K562 (cell line): ENCODE measurements around the gene HIVEP3.

ENCODE experiments used
- BRD9 ChIP-seq: fragments of 450-650 bp; IDR thresholded peaks from 2 replicates; pipeline ENCODE4 v1.6.1; 2018; ENCODE audit warnings: low read depth; ENCODE audit not compliant: partially characterized antibody
- CTCF ChIP-seq, 3 experiments: IDR thresholded peaks in 2 of 3; conservative IDR thresholded peaks in 1 of 3; 2 replicates each; pipeline ENCODE4 v1.5.1; 2011 to 2012; ENCODE audit warnings: low read length in 3 of 3, mild to moderate bottlenecking in 3 of 3, control low read depth in 2 of 3, improper control_type of control experiment in 1 of 3, inconsistent platforms in 1 of 3, low read depth in 1 of 3, mixed read lengths in 1 of 3, moderate library complexity in 1 of 3; ENCODE audit not compliant: insufficient read depth in 2 of 3
- MTF1 ChIP-seq: fragments of 250-450 bp; sonication (Bioruptor Pico); IDR thresholded peaks from 2 replicates; pipeline ENCODE4 v1.9.0; 2021; ENCODE audit warnings: moderate library complexity, mild to moderate bottlenecking, inconsistent platforms, borderline replicate concordance
- MYNN ChIP-seq, 2 experiments: sonication (generic); formaldehyde crosslinking in 1 of 2; IDR thresholded peaks; 2 replicates each; pipeline versions ENCODE4 v1.5.0 to v1.6.1; 2016 to 2020; ENCODE audit warnings: antibody characterized with exemption in 1 of 2, missing genetic modification reagents in 1 of 2
- SMARCE1 ChIP-seq: fragments of 450-650 bp; IDR thresholded peaks from 2 replicates; pipeline ENCODE4 v1.7.1; 2016; ENCODE audit warnings: mild to moderate bottlenecking
- WHSC1 ChIP-seq: IDR thresholded peaks from one replicate; pipeline ENCODE4 v1.6.1; 2012; ENCODE audit warnings: low read length, control low read depth, inconsistent platforms
- ZBTB43 ChIP-seq: sonication (generic); formaldehyde crosslinking; IDR thresholded peaks from 2 replicates; pipeline ENCODE4 v1.8.0; 2023; ENCODE audit warnings: mild to moderate bottlenecking, missing genetic modification reagents

- TF ChIP-seq MYNN (IDR thresholded peaks at IDR 0.05) = no peak
- no peak for TF ChIP-seq MYNN (CRISPR knock-in tag; IDR thresholded peaks at IDR 0.05)
- TF ChIP-seq ZBTB43 = no peak
- TF ChIP-seq SMARCE1 = no peak
- no peak for TF ChIP-seq BRD9
- no peak for TF ChIP-seq WHSC1
- no peak for TF ChIP-seq MTF1 (CRISPR knock-in tag)
- TF ChIP-seq CTCF (IDR thresholded peaks at IDR 0.05 in 2 of 3, conservative IDR thresholded peaks at IDR 0.05 in 1 of 3; ENCODE audit: insufficient read depth in 2 of 3, low read depth in 1 of 3, low read length in 3 of 3) = no peak
These were observed 326.8 kb downstream of the HIVEP3 start for GRCh38 chr1:41591891-41592290.
